Measurements from ENCODE around the gene VSIG8.

VSIG8 gene

DNA sequence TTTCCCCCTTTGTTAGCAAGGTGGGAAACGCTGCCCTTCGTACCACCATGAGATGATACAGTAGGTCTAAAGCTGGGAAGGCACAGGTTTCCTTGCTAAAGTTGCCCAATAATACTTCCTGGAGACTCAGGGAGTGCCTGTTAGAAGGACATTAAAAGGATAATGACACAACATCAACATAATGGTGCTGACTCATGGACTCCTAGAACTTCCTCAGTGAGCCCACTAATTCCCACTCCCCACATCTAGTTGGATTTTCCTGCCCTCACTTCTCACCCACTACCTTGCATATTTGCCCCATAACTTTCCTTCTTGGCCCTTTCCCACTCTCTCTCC is 20.0 kb upstream of the VSIG8 start:
- Histone ChIP-seq H3K9me3 (ENCODE audit: insufficient read depth, low read length) (no peaks in the 10 kb centered on the region), H3K4me3 (ENCODE audit: insufficient read length, low read depth) (no peak overlapping the region), H3K36me3 (ENCODE audit: insufficient read depth, insufficient read length, low read length) (no peaks in the 10 kb centered on the region), H3K27me3 (ENCODE audit: insufficient read depth, insufficient read length) (no peaks in the 10 kb centered on the region), H3K9ac (ENCODE audit: insufficient read length, low read depth) (no peak overlapping the region), H3K4me1 (ENCODE audit: insufficient read depth, insufficient read length) (peaks cover 3% of the 10 kb centered on the region)
- no peak for TF ChIP-seq ZNF274 (IDR thresholded peaks at IDR 0.05; ENCODE audit: low read depth, low read length)
- no peak for TF ChIP-seq YY1 (IDR thresholded peaks at IDR 0.05; ENCODE audit: insufficient read depth, insufficient read length)
- no peak for TF ChIP-seq SUZ12 (IDR thresholded peaks at IDR 0.05; ENCODE audit: extremely low read depth, insufficient read depth, insufficient read length)
- no peak for DNase-seq (ENCODE audit: low read depth, low spot score)

DNA sequence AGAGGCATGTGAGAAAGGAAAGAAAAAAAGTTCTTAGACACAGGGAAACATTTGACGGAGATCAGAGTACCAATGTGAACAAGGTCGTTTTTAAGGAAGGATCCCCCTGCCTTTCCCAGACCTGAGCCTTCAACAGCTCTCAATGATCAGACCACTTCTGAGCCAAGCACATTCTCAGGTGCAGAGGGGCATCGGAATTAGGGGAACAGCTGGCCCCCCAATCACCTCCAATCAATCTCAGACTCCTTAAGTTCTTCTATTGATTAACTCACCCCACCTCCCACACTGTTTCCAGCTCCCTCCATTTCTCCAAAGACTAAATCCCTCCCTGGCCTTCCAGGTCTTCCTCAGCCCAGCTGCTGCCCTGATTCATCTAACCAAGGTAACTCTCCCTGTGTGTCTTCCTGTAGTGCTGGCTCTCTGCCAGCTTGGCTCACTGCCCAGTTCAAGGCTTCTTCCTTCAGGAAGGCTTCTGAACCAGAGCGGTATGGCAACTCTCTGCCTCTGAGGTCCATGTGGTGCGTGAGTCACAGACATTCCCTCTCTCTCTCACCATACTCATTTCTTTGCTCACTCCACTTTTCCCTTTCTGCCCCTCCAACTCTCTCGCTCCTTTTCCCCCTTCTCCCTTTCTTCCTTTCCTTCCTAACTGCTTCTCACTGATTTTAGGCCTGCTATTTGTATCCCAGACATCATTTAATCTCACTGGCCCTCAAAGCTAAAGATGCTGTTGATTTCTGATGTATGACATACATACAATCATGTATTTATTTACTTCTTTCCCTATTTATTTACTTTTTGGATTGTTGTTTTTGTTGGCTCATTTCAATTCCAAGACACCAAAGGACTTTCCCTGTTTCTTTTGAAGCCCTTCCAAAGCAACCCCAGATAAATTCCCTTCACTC is 19.4 kb upstream of the VSIG8 start:
- DNase-seq (ENCODE audit: low read depth, low spot score): no peak
- H3K4me1 ChIP-seq (ENCODE audit: insufficient read depth, insufficient read length): peaks cover 3% of the 10 kb centered on the region
- no peaks in the 10 kb centered on the region for H3K9me3 ChIP-seq (ENCODE audit: insufficient read depth, low read length)
- peaks cover 3% of the 10 kb centered on the region for H3K27me3 ChIP-seq (ENCODE audit: insufficient read depth, insufficient read length)
- no peak overlapping the region for H3K9ac ChIP-seq (ENCODE audit: insufficient read length, low read depth)
- TF ChIP-seq ZNF274 (IDR thresholded peaks at IDR 0.05; ENCODE audit: low read depth, low read length) (no peak), SUZ12 (IDR thresholded peaks at IDR 0.05; ENCODE audit: extremely low read depth, insufficient read depth, insufficient read length) (no peak), YY1 (IDR thresholded peaks at IDR 0.05; ENCODE audit: insufficient read depth, insufficient read length) (no peak)
- peaks cover 4% of the 10 kb centered on the region for H3K36me3 ChIP-seq (ENCODE audit: insufficient read depth, insufficient read length, low read length)
- no peak overlapping the region for H3K4me3 ChIP-seq (ENCODE audit: insufficient read length, low read depth)

- H3K4me1 ChIP-seq (ENCODE audit: insufficient read depth, insufficient read length): peaks cover 3% of the 10 kb centered on the region
- no peak overlapping the region for H3K4me3 ChIP-seq (ENCODE audit: insufficient read length, low read depth)
- peaks cover 3% of the 10 kb centered on the region for H3K27me3 ChIP-seq (ENCODE audit: insufficient read depth, insufficient read length)
- TF ChIP-seq SUZ12 (IDR thresholded peaks at IDR 0.05; ENCODE audit: extremely low read depth, insufficient read depth, insufficient read length) (no peak), YY1 (IDR thresholded peaks at IDR 0.05; ENCODE audit: insufficient read depth, insufficient read length) (no peak), ZNF274 (IDR thresholded peaks at IDR 0.05; ENCODE audit: low read depth, low read length) (no peak)
- no peaks in the 10 kb centered on the region for H3K9me3 ChIP-seq (ENCODE audit: insufficient read depth, low read length)
- no peak for DNase-seq (ENCODE audit: low read depth, low spot score)
- no peak overlapping the region for H3K9ac ChIP-seq (ENCODE audit: insufficient read length, low read depth)
- peaks cover 6% of the 10 kb centered on the region for H3K36me3 ChIP-seq (ENCODE audit: insufficient read depth, insufficient read length, low read length)
Observed at GRCh38 chr1:159880430-159880829, 18.0 kb upstream of the VSIG8 start.

DNA sequence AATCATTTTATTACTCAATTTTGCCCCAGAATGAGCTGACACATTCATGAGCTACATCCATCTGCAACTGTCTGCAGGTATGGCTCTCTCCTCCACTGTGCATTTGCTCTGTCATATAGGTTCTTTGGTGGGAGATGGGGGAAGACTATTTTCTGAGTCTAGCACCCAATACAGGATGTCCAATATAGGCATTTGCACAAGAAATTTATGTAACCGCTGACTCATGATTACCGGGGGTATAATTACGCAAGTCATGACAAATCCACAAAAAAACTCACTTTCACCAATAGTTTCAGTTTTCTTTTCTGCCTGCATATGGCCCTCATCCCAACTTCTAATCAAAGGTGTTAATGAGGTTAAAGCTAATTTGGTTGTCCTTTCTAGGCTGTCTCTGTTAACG is 17.5 kb upstream of the VSIG8 start:
- Histone ChIP-seq H3K9ac (ENCODE audit: insufficient read length, low read depth) (no peak overlapping the region), H3K36me3 (ENCODE audit: insufficient read depth, insufficient read length, low read length) (peaks cover 6% of the 10 kb centered on the region), H3K27me3 (ENCODE audit: insufficient read depth, insufficient read length) (peaks cover 3% of the 10 kb centered on the region), H3K4me3 (ENCODE audit: insufficient read length, low read depth) (no peak overlapping the region), H3K9me3 (ENCODE audit: insufficient read depth, low read length) (no peaks in the 10 kb centered on the region), H3K4me1 (ENCODE audit: insufficient read depth, insufficient read length) (peaks cover 3% of the 10 kb centered on the region)
- TF ChIP-seq ZNF274 (IDR thresholded peaks at IDR 0.05; ENCODE audit: low read depth, low read length) (no peak), YY1 (IDR thresholded peaks at IDR 0.05; ENCODE audit: insufficient read depth, insufficient read length) (no peak), SUZ12 (IDR thresholded peaks at IDR 0.05; ENCODE audit: extremely low read depth, insufficient read depth, insufficient read length) (no peak)
- no peak for DNase-seq (ENCODE audit: low read depth, low spot score)

DNA sequence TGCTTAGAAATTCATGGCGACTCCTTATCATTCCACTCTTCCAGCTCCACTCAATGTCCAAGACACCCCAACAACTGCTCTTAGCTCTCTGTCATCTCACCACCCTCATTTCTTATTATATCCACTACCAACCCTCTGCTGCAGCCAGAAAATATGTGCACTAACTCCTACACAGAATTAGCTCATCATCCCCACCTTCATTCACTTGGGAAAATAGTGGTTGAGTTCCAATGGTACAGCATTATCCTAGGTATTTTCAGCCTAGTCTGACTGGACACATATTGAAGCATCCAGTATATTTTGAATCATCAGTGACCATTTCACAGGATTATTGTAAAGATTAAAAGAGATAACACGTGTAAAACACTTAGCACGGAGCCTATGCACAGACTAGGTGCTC is 16.7 kb upstream of the VSIG8 start:
- peaks cover 3% of the 10 kb centered on the region for H3K27me3 ChIP-seq (ENCODE audit: insufficient read depth, insufficient read length)
- no peak overlapping the region for H3K4me3 ChIP-seq (ENCODE audit: insufficient read length, low read depth)
- DNase-seq (ENCODE audit: low read depth, low spot score): no peak
- H3K4me1 ChIP-seq (ENCODE audit: insufficient read depth, insufficient read length): peaks cover 3% of the 10 kb centered on the region
- TF ChIP-seq ZNF274 (IDR thresholded peaks at IDR 0.05; ENCODE audit: low read depth, low read length) (no peak), SUZ12 (IDR thresholded peaks at IDR 0.05; ENCODE audit: extremely low read depth, insufficient read depth, insufficient read length) (no peak), YY1 (IDR thresholded peaks at IDR 0.05; ENCODE audit: insufficient read depth, insufficient read length) (no peak)
- H3K9me3 ChIP-seq (ENCODE audit: insufficient read depth, low read length): no peaks in the 10 kb centered on the region
- no peak overlapping the region for H3K9ac ChIP-seq (ENCODE audit: insufficient read length, low read depth)
- peaks cover 6% of the 10 kb centered on the region for H3K36me3 ChIP-seq (ENCODE audit: insufficient read depth, insufficient read length, low read length)

DNA sequence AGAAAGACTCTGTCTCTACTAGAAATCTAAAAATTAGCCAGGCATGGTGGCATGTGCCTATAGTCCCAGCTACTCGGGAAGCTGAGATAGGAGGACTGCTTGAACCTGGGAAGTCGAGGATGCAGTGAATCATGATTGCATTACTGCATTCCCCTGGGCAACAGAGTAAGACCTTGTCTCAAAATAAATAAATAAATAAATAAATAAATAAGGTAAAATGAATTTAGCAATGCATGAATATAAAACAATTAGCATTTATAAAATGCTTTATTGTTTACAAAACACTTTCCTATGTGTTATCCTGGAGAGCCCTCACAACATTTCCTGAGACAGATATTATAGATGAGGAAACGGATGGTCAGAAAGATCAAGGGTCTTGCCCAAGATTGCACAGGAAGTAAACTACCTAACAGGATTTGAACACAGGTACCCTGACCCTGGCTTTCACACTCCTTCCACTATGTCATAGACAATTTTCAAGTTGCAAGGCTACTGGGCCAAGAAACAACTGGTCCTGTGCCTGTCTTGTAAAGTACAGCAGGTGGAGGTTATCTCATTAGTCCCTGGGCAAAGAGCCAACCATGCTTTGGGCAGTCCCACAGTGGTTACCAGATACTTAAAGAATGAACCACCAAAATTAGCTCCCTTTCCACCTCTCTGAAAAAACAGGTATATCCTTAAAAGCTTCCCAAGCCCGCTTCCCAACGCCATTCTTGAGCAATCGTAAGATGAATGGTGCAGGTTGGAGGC is 15.4 kb upstream of the VSIG8 start:
- no peaks in the 10 kb centered on the region for H3K9me3 ChIP-seq (ENCODE audit: insufficient read depth, low read length)
- peaks cover 6% of the 10 kb centered on the region for H3K36me3 ChIP-seq (ENCODE audit: insufficient read depth, insufficient read length, low read length)
- no peak overlapping the region for H3K9ac ChIP-seq (ENCODE audit: insufficient read length, low read depth)
- H3K4me1 ChIP-seq (ENCODE audit: insufficient read depth, insufficient read length): peaks cover 5% of the 10 kb centered on the region
- DNase-seq (ENCODE audit: low read depth, low spot score): no peak
- H3K27me3 ChIP-seq (ENCODE audit: insufficient read depth, insufficient read length): peaks cover 3% of the 10 kb centered on the region
- TF ChIP-seq YY1 (IDR thresholded peaks at IDR 0.05; ENCODE audit: insufficient read depth, insufficient read length) (no peak), SUZ12 (IDR thresholded peaks at IDR 0.05; ENCODE audit: extremely low read depth, insufficient read depth, insufficient read length) (no peak), ZNF274 (IDR thresholded peaks at IDR 0.05; ENCODE audit: low read depth, low read length) (no peak)
- no peak overlapping the region for H3K4me3 ChIP-seq (ENCODE audit: insufficient read length, low read depth)

DNA sequence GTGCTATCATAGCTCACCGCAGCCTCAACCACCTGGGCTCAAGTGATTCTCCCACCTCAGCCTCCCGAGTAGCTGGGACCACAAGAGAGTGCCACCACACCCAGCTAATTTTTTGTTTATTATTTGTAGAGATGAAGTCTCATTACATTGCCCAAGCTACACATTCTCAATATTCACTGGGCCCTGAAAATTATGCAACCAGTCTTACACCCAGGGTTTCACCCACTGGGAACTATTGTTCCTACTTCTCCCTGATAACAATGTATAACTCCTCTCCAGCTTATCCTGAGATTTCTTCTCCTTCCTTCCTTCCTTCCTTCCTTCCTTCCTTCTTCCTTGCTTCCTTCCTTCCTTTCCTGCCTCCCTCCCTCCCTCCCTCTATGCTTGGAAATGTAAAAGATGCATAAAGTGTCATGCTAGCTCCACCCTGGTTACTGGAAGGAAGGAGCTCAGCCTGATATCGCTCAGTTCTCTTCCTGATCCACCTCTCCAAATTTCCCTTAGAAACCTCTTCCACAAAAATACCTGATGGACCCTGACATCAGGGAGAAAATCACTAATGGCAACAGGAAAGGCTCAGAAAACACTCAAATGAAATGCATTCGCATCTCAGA is 11.2 kb upstream of the VSIG8 start:
- no peaks in the 10 kb centered on the region for H3K9me3 ChIP-seq (ENCODE audit: insufficient read depth, low read length)
- no peak overlapping the region for H3K9ac ChIP-seq (ENCODE audit: insufficient read length, low read depth)
- H3K36me3 ChIP-seq (ENCODE audit: insufficient read depth, insufficient read length, low read length): peaks cover 6% of the 10 kb centered on the region
- TF ChIP-seq SUZ12 (IDR thresholded peaks at IDR 0.05; ENCODE audit: extremely low read depth, insufficient read depth, insufficient read length) (no peak), YY1 (IDR thresholded peaks at IDR 0.05; ENCODE audit: insufficient read depth, insufficient read length) (no peak), ZNF274 (IDR thresholded peaks at IDR 0.05; ENCODE audit: low read depth, low read length) (no peak)
- peaks cover 3% of the 10 kb centered on the region for H3K27me3 ChIP-seq (ENCODE audit: insufficient read depth, insufficient read length)
- no peak for DNase-seq (ENCODE audit: low read depth, low spot score)
- no peak overlapping the region for H3K4me3 ChIP-seq (ENCODE audit: insufficient read length, low read depth)
- H3K4me1 ChIP-seq (ENCODE audit: insufficient read depth, insufficient read length): peaks cover 11% of the 10 kb centered on the region
